ENCODE results near the gene GJC2. TPM values are rescaled to one million over a fixed set of nuclear protein-coding genes. Genes with fewer than 3 reads are reported as not detected.

GJC2 gene
- total RNA-seq, 1 experiment from 2014 or later: 0.72 TPM

DNA sequence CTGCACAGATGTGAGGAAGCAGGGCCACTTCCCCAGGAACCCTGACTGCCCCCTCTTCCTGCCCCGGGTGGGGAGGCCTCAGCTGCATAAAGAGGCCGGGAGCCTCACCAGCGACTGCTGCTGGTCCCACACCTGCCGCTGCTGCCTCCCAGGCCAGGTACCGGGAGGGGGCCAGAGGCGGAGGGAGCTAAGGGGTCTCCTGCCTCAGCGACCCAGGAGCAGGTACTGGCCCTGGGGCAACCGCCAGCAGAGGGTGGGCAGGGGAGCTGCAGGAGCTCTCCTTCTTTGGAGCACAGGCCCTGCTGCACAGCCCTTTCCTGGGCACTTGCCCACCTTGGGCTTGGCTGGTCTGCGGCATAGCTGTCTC is 6.8 kb downstream of the GJC2 start:
- DNase-seq (ENCODE audit: extremely low read depth, low read depth): no peak

DNA sequence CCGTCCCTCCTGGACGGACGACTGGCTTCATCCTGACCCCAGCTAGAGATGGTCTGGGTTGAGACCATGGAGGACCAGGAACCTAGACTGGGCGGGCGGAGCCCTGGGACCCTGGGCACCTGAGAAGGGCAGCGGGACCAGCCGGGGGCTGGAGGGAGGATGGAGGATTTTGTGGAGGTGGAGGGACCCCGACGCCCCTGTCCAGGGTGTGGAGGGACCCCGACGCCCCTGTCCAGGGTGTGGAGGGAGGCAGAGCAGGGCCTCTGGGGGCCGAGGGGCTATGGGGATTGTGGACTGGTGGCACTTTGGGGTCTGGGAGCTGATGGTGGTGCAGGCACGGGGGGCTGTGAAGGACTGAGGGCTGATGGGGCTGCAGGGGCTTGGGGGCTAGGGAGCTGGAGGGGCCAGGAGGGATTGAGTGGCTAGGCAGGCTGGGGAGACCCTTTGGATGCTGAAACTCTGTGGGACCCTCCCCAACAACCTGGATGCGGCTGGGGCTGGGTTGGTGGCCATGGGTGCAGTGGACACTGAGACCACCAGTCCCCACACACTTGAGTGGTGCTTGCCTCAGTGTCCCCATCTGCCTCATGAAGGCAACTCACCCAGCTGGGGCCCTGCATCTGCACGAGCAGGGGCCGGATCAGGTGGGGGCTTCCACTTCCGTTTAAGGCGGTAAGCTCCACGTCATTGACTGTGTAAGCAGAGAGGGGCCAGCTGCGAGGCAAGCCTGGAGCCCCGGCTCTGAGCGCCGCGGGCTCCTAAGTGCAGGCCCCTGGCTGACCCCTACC is 7.4 kb downstream of the GJC2 start:
- no peak for DNase-seq (ENCODE audit: extremely low read depth, low read depth)

DNA sequence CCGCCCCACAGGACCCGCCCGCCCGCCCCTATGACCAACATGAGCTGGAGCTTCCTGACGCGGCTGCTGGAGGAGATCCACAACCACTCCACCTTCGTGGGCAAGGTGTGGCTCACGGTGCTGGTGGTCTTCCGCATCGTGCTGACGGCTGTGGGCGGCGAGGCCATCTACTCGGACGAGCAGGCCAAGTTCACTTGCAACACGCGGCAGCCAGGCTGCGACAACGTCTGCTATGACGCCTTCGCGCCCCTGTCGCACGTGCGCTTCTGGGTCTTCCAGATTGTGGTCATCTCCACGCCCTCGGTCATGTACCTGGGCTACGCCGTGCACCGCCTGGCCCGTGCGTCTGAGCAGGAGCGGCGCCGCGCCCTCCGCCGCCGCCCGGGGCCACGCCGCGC is 8.0 kb downstream of the GJC2 start:
- DNase-seq (ENCODE audit: extremely low read depth, low read depth): no peak

DNA sequence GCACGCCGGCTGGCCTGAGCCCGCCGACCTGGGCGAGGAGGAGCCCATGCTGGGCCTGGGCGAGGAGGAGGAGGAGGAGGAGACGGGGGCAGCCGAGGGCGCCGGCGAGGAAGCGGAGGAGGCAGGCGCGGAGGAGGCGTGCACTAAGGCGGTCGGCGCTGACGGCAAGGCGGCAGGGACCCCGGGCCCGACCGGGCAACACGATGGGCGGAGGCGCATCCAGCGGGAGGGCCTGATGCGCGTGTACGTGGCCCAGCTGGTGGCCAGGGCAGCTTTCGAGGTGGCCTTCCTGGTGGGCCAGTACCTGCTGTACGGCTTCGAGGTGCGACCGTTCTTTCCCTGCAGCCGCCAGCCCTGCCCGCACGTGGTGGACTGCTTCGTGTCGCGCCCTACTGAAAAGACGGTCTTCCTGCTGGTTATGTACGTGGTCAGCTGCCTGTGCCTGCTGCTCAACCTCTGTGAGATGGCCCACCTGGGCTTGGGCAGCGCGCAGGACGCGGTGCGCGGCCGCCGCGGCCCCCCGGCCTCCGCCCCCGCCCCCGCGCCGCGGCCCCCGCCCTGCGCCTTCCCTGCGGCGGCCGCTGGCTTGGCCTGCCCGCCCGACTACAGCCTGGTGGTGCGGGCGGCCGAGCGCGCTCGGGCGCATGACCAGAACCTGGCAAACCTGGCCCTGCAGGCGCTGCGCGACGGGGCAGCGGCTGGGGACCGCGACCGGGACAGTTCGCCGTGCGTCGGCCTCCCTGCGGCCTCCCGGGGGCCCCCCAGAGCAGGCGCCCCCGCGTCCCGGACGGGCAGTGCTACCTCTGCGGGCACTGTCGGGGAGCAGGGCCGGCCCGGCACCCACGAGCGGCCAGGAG is 8.6 kb downstream of the GJC2 start:
- DNase-seq (ENCODE audit: extremely low read depth, low read depth): no peak

DNA sequence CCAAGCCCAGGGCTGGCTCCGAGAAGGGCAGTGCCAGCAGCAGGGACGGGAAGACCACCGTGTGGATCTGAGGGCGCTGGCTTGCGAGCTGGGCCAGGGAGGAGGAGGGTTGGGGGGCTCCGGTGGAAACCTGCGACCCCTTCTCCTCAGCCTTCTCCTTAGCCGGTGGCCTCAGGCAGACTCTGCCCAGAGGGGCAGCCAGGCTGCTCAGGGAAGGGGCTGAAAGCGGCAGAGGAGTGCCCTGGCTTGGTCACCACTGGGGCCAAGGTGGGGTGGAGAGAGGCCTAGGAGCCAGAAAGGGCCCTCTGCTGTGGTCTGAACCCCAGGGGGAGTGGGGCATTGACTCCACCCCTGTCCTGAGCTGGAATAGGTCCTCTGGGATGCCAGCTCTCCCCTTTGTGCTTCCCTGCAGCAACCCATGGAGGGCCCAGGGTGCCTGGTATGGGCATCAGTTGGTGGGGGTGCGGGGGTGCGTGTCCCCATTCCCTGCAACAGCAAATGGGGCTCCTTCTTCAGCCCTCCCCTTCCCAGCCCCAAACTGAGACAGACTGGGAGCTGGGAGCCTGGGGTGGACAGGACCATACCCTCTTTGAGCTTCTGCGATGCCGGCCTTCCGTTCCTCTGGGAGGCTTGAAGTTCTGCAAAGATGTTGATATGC is 9.4 kb downstream of the GJC2 start:
- no peak for DNase-seq (ENCODE audit: extremely low read depth, low read depth)

DNA sequence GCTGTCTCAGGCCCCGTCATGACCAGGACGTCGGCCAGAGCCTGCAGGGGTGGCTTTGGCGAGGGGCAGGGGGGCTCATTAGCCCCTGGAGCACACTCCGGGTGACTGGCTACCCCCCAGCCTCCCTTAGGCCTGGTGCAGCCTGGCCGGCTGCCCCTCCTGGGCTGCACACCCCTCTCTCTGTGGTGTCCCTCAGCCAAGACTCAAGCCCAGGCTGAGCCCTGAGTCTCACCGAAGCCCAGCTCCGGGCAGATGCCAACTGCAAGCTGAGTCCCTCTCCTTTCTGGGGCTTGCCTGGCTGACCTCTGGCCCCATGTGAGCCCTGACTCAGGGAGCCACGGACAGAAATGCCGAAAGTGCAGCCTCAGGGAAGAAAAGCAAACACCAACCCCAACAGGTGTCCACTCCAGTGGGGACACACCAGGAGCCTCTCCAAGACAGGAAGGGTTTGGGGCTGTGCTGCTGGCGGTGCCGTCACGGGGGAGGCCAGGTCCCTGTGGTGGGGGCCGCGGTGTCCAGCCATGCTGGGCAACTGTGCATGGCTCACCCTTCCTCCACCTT is 10.6 kb downstream of the GJC2 start:
- no peak for DNase-seq (ENCODE audit: extremely low read depth, low read depth)

DNA sequence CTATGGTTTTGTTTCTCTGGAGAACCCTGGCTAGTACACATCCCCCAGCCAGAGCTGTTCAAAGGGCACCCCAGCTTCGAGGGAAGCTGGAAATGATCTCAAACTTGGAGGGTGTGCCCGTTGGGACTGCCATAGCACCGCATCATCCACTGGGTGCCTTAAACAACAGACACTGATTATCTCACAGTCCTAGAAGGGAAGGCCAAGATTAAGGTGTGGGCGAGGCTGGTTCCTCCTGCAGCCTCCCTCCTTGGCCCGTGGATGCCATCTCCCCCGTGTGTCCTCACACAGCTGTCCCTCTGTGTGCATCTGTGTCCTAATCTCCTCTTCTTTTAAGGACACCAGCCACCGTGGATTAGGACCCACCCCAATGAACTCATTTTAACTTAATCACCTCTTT is 11.6 kb downstream of the GJC2 start:
- DNase-seq (ENCODE audit: extremely low read depth, low read depth): no peak

DNA sequence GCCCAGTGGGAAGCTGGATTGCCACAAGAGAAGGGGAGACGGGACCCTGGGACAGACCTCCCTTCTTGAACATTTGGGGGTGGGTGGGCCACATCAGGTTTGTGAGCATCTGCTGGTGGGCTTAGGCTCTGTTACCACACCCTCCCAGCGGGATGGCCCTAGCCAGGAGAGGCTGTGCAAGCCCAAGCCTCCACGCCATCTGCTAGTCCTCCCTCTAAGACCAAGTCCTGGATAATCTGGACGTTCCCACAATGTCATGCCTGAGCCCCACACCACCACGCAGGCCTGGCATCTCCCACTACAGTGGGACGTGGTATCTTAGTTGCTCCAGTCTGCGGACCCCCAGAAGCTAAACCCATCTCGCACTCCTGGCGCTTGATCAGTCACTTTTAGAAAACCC is 12.1 kb downstream of the GJC2 start:
- DNase-seq (ENCODE audit: extremely low read depth, low read depth): no peak

DNA sequence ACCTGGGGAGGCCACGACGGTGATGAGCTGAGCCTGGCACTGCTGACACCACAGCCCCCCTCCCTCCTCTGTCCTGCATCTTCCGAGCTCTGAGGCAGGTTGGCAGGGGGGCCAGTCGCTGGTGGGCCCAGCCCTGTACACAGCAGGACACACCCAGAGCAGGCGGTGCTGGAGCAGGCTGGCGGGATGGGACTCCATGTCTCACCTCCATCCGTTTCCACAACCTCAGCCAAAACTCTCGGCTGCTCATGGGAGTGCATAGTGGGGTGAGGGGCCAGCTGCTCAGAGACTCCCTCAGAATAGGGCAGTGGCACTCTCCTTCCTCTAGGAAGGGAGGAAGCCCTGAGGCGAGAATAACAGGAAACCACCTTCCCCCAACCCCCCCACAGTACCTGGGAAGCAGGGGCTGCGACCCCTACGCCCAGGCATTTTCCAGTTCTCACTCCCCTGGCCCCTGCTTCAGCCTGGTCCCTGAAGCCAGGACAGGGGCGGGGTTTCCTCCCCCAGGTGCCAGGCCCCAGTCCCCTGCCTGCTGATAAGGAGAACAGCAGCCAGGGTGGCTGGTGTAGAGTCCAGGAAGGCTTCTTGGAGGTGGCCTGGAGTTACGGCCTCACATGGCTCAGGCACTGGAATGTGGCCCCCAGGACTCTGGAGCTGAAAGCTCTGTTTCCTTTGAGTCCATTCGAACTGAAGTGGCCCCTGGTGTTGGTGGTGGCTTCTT is 12.7 kb downstream of the GJC2 start:
- DNase-seq (ENCODE audit: extremely low read depth, low read depth): no peak

DNA sequence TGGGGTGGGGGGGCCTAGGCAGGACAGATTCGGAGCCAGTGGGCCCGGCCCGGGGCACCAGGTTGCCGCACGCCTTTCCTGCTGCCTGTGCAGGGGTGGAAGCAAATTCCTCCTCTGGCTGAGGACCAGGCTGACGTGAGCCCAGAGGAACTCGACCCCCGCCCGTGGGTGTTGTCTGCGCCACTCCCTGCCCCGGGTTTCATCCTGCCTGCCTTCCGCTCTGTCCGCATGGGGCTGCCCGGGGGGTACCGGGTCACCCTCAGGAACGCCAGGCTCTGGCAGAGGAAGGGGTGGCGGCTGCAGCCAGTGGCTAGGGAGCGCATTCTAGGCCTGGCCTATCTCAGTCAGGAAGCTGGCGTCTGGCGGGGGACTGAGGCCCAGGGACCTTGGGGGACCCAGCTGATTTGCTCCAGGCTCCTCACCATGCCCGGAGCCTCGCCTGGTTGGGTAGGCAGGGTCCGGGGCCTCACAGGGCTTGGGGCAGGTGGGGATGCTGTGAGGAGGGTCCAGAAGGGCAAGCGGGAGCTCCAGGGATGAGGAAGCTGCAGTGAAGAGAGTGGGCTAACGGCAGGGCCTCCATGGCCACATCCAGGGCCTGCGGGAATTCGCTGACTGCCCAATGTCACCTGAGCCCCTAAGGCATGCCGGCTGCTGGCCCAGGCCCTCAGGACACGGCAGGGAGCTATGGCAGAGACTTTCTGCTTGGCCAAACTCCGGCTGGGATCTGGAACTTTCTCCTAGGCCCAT is 13.4 kb downstream of the GJC2 start:
- no peak for DNase-seq (ENCODE audit: extremely low read depth, low read depth)

DNA sequence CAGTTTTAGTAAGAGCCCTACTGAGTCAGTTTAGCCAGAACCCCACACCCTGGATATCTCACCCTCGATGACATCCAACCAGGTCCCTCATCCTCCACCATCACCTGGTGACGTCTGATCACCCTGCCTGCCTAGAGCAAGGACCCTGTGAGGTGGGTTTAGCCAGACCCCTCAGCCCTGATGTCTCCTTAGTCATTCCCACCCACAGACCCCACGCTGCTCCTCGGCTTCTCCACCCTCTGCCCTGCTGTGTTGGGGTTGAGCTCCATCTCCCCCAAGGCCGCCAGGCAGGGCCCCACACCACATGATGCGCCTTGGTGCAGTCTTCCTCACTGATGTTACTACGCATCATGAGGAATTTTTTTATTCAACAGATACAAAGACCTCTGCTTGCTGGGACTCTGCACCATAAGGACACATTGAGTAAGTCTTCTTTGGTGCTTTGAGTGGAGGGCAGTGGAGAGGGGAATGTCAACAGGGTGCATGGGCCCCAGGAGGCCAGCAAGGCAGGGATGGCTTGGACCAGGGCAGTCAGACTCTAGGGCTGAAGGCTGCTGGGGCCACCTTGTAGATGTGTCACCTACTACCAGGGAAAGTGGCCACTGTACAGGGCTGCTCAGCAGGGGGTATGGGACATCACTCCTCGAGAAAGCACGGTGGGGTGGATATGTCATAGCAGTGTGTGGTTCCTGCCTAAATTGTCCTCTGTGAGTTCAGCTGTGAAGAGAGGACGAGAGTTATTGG is 14.2 kb downstream of the GJC2 start:
- DNase-seq (ENCODE audit: extremely low read depth, low read depth): no peak

DNA sequence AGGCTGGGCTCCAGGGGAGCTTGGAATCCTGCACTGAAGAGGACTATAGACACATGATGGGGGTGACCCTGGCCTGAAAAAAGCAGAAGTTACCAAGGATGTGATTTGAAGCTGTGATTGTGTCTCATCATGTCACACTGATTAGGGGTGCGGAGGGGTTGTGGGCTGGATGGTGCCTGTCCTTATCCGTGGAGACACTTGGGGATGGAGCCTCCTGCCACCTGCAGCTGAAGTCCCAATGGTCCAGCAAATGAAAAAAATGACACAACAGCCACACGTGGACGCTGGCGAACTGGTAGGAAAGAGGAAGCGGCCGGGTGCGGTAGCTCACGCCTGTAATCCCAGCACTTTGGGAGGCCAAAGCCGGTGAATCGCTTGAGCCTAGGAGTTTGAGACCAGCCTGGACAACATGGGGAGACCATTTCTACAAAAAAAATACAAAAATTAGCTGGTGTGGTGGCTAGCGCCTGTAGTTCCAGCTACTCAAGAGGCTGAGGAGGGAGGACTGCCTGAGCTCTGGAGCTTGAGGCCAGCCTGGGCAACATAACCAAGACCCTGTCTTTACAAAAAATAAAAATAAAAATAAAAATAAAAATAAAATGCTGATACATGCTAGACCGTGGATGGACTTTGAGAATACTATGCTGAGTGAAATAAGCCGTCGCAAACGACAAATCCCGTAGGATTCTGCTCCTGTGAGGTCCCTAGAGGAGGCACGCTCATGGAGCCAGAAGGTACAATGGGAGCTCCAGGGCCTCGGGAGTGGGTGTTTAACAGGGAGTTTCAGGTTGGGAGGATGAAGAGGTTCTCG is 15.0 kb downstream of the GJC2 start:
- no peak for DNase-seq (ENCODE audit: extremely low read depth, low read depth)

DNA sequence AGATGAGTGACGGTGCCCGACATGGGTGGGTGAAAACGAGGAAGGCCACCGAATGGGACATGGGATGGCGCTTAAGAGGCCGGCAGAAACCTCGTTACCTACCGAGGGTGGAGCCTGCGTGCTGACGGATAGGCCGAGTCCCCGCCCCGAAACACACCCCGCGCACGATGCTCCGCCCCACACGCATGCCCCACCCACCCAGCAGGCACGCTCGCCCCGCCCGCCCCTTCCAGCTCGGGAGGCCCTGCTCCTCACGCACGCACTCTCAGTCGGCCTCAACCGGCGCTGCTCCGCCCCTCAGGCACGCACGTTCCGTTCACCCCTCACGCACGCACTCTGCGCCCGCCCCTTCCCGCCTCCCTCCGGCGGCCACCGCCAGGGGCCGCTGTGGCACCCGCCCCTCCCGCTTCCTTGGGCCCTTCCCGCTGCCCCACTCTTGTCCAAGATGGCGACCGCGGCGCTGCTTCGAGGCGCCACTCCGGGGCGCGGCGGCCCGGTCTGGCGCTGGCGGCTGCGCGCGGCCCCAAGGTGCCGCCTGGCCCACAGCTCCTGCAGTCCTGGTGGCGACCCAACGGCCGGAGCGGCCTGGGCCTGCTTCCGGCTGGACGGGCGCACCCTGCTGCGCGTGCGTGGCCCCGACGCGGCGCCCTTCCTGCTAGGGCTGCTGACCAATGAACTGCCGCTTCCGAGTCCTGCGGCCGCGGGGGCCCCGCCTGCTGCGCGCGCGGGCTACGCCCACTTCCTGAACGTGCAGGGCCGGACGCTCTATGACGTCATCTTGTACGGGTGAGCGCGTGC is 15.8 kb downstream of the GJC2 start, which contains the start of gene IBA57:
Gene IBA57 (plus strand): TSS at position 433 of the 798 bp plus-strand sequence. CDS start 13 bp downstream, at position 446.
- DNase-seq (ENCODE audit: extremely low read depth, low read depth): peak; percentile 100

DNA sequence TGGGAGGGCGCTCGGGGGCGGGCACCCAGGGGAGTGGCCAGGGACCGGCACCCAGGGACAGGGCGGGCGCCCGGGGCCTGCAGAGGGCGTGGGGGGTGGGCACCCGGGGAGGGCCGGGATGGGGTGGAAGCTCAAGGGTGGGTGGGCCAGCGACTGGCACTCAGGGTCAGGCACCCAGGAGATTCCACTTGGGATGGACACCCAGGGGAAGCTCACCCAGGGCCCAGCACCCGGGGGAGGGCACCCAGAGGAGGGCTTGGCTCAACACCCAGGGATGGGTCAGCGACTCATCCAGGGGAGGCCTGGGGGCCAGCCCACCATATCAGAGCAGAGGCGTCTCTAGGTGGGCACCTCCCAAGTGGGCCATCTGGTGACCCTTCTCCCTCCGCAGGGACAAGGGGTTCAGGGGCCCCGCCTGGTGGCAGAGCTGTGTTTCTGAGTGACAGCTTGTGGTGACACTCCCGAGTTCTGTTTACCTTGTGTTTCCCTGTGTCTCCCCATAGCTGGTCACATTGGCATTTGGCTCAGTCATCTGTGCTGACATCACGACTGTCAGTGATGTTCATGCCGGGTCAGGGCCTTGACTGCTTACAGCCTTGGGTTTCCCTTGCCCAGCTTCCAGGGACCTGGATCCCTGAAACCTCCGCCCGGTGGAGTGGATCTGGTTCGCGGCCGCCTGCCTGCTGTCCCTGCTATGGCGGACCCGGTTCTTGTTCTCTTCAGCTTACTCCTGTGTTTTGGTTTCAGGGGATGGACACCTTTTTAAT is 16.6 kb downstream of the GJC2 start:
- peak; percentile 69 for DNase-seq (ENCODE audit: extremely low read depth, low read depth)

DNA sequence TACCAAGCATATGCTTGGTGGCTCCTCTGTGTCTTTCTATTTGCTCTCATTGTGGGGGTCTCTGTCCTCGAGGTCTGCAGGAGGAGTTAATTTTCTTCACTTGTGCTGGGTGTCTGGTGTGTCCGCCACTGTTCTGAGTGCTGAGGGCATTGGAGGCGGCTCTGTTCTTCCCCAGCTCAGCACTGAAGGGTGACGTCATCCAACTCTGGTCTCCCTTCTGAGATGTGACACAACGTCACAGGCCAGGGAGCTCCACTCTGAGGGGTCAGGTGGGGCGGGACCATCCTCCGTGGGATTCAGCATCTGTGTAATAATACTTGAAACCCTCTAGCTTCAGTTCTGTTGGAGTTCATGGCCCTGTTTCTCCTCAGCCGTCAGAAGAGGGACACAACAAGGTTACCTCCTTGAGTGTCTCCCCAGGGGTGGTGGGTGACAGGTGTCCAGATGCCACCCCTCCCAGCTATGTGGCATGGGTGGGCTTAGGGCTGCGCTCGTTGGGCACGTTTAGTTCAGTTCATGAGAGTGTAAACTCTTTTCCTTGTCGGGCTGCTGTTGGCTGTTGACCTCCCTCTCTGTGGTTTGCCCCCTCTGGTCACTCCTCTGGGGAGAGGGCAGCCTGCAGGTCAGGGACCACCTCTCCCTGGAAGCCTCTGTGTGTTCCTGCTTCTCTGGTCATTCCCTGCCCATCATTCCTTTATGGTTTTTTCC is 19.0 kb downstream of the GJC2 start:
- DNase-seq (ENCODE audit: extremely low read depth, low read depth): no peak

DNA sequence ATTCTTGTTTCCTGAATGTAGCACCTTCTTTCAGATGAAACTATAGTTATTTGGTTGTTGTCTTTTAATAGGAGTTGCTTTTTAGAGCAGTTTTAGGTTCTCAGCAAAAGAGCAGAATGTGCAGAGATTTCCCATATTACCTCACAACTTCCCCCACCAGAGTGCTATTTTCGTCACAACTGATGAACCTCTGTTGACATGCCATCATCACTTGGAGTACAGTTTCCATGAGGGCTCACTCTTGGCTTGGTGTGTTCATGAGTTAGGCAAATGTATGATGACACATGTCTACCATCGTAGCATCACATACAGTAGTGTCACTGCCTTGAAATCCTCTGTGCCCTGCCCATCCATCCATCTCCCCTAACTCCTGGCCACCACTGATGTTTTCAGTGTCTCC is 19.6 kb downstream of the GJC2 start:
- DNase-seq (ENCODE audit: extremely low read depth, low read depth): no peak
